ENCODE results near the gene ABCG4.

The ABCG4 gene

GRCh38 chr11:119121811-119122124 is 27.1 kb upstream of the ABCG4 start:
- TF ChIP-seq, protein P1, sequence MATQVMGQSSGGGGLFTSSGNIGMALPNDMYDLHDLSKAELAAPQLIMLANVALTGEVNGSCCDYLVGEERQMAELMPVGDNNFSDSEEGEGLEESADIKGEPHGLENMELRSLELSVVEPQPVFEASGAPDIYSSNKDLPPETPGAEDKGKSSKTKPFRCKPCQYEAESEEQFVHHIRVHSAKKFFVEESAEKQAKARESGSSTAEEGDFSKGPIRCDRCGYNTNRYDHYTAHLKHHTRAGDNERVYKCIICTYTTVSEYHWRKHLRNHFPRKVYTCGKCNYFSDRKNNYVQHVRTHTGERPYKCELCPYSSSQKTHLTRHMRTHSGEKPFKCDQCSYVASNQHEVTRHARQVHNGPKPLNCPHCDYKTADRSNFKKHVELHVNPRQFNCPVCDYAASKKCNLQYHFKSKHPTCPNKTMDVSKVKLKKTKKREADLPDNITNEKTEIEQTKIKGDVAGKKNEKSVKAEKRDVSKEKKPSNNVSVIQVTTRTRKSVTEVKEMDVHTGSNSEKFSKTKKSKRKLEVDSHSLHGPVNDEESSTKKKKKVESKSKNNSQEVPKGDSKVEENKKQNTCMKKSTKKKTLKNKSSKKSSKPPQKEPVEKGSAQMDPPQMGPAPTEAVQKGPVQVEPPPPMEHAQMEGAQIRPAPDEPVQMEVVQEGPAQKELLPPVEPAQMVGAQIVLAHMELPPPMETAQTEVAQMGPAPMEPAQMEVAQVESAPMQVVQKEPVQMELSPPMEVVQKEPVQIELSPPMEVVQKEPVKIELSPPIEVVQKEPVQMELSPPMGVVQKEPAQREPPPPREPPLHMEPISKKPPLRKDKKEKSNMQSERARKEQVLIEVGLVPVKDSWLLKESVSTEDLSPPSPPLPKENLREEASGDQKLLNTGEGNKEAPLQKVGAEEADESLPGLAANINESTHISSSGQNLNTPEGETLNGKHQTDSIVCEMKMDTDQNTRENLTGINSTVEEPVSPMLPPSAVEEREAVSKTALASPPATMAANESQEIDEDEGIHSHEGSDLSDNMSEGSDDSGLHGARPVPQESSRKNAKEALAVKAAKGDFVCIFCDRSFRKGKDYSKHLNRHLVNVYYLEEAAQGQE (IDR thresholded peaks at IDR 0.05; ENCODE audit: insufficient read depth in 1 of 2, low read depth in 2 of 2, low read length in 2 of 2), result no peak
- TF ChIP-seq TAF1 (IDR thresholded peaks at IDR 0.05; ENCODE audit: borderline replicate concordance, insufficient read depth, low read length), result no peak
- TF ChIP-seq SIN3A (IDR thresholded peaks at IDR 0.05; ENCODE audit: borderline replicate concordance, insufficient read depth, low read length), result no peak
- TF ChIP-seq FOXP2 (optimal IDR thresholded peaks at IDR 0.05; ENCODE audit: borderline replicate concordance, extremely low read depth, extremely low read length, insufficient read depth), result no peak
- no peak for TF ChIP-seq POLR2AphosphoS5 (IDR thresholded peaks at IDR 0.05; ENCODE audit: low read depth, low read length)

- TF ChIP-seq, protein P1 (IDR thresholded peaks at IDR 0.05; ENCODE audit: insufficient read depth in 1 of 2, low read depth in 2 of 2, low read length in 2 of 2), result no peak
- TF ChIP-seq SIN3A (IDR thresholded peaks at IDR 0.05; ENCODE audit: borderline replicate concordance, insufficient read depth, low read length) (no peak), TAF1 (IDR thresholded peaks at IDR 0.05; ENCODE audit: borderline replicate concordance, insufficient read depth, low read length) (no peak), POLR2AphosphoS5 (IDR thresholded peaks at IDR 0.05; ENCODE audit: low read depth, low read length) (no peak), FOXP2 (optimal IDR thresholded peaks at IDR 0.05; ENCODE audit: borderline replicate concordance, extremely low read depth, extremely low read length, insufficient read depth) (no peak)
Measured at GRCh38 chr11:119125821-119126220, 23.0 kb upstream of the ABCG4 start.

GRCh38 chr11:119126675-119127268 is 22.1 kb upstream of the ABCG4 start:
- TF ChIP-seq, protein P1 (IDR thresholded peaks at IDR 0.05; ENCODE audit: insufficient read depth in 1 of 2, low read depth in 2 of 2, low read length in 2 of 2), result no peak
- TF ChIP-seq SIN3A (IDR thresholded peaks at IDR 0.05; ENCODE audit: borderline replicate concordance, insufficient read depth, low read length) (no peak), FOXP2 (optimal IDR thresholded peaks at IDR 0.05; ENCODE audit: borderline replicate concordance, extremely low read depth, extremely low read length, insufficient read depth) (no peak), POLR2AphosphoS5 (IDR thresholded peaks at IDR 0.05; ENCODE audit: low read depth, low read length) (no peak), TAF1 (IDR thresholded peaks at IDR 0.05; ENCODE audit: borderline replicate concordance, insufficient read depth, low read length) (no peak)

GRCh38 chr11:119130662-119131061 is 18.2 kb upstream of the ABCG4 start:
- no peak for TF ChIP-seq POLR2AphosphoS5 (IDR thresholded peaks at IDR 0.05; ENCODE audit: low read depth, low read length)
- TF ChIP-seq FOXP2 (optimal IDR thresholded peaks at IDR 0.05; ENCODE audit: borderline replicate concordance, extremely low read depth, extremely low read length, insufficient read depth), result peak; percentile 47
- no peak for TF ChIP-seq SIN3A (IDR thresholded peaks at IDR 0.05; ENCODE audit: borderline replicate concordance, insufficient read depth, low read length)
- TF ChIP-seq, protein P1 (IDR thresholded peaks at IDR 0.05; ENCODE audit: insufficient read depth in 1 of 2, low read depth in 2 of 2, low read length in 2 of 2), result peak in 1 of 2 experiments; percentile 26; a peak in 1 of 4 replicates
- TF ChIP-seq TAF1 (IDR thresholded peaks at IDR 0.05; ENCODE audit: borderline replicate concordance, insufficient read depth, low read length), result no peak

Data from PFSK-1 (cell line).